HepG2 (cell line): ENCODE measurements around the gene ZNF764. TPM values are rescaled to one million over a fixed set of nuclear protein-coding genes. Genes with fewer than 3 reads are reported as not detected.

Experiments used
- ATAC-seq: fragments of 200-7000 bp; cut with Tn5 transposase; 3 replicates; pipeline ENCODE4 v1.9.1; 2020; ENCODE audit warnings: mild to moderate bottlenecking, moderate library complexity
- BruUV-seq: library from RNA; stranded (reverse); fragments of 400-500 nt; replicated peaks from 2 replicates; lab custom pipeline; 2021; lab: Mats Ljungman, UMichigan
- CTCF ChIA-PET: fragments of 300-600 bp; formaldehyde crosslinking; extraction: SDS; loops from one replicate; lab custom pipeline; 2021; ENCODE audit warnings: low total read pairs, inconsistent platforms, low intra/inter-chr PET ratio; lab: Yijun Ruan, JAX
- POLR2A ChIA-PET: fragments of 350-600 bp; sonication (Branson Sonifier 250); formaldehyde crosslinking; loops from one replicate; lab custom pipeline; 2020; ENCODE audit warnings: antibody characterized with exemption, inconsistent platforms; lab: Yijun Ruan, JAX
- DNase-seq: peaks from one replicate; pipeline ENCODE4 v3.0.0-alpha.2; 2015; ENCODE audit warnings: low spot score
- FAIRE-seq: peaks from 3 replicates; lab custom pipeline; 2011; peaks lifted over from hg19 to GRCh38; lab: Jason Lieb, UNC
- H2AFZ ChIP-seq: one replicate; pipeline ENCODE4 v1.6.1; 2011; ENCODE audit warnings: low read length, inconsistent platforms
- H3K27ac ChIP-seq: fragments of 300-600 bp; 3 replicates; pipeline ENCODE4 v1.8.0; 2011; ENCODE audit warnings: mixed run types, mild to moderate bottlenecking, mixed read lengths, low read length, inconsistent platforms; ENCODE audit not compliant: insufficient read depth; ENCODE audit errors: extremely low read length
- H3K27me3 ChIP-seq, 2 experiments: fragments of 200-600 bp in 1 of 2; 2 replicates in 1 of 2; 3 replicates in 1 of 2; pipeline versions ENCODE4 v1.6.0 to v1.8.0; 2011; ENCODE audit warnings: low read length in 2 of 2, mild to moderate bottlenecking in 2 of 2, moderate library complexity in 2 of 2, inconsistent platforms in 1 of 2; ENCODE audit not compliant: insufficient read depth in 2 of 2, control insufficient read depth in 1 of 2
- H3K36me3 ChIP-seq, 2 experiments: fragments of 200-600 bp in 1 of 2; replicated peaks in 1 of 2; 2 replicates in 1 of 2; 3 replicates in 1 of 2; pipeline versions ENCODE4 v1.5.1 to v1.8.0; 2011; ENCODE audit warnings: low read length in 2 of 2, inconsistent platforms in 1 of 2; ENCODE audit not compliant: insufficient read depth in 2 of 2, control insufficient read depth in 1 of 2
- H3K4me1 ChIP-seq: 2 replicates; pipeline ENCODE4 v1.5.1; 2012; ENCODE audit warnings: low read length, inconsistent platforms; ENCODE audit not compliant: insufficient read depth
- H3K4me2 ChIP-seq: 2 replicates; pipeline ENCODE4 v1.6.0; 2011; ENCODE audit warnings: low read depth, low read length, inconsistent platforms
- H3K4me3 ChIP-seq, 3 experiments: fragments of 200-600 bp in 1 of 3; sonication (generic), shearing (Covaris generic) in 1 of 3; replicated peaks in 1 of 3; 2 replicates each; pipeline ENCODE4 v1.5.1; 2011 to 2016; ENCODE audit warnings: low read length in 3 of 3, inconsistent platforms in 2 of 3, low read depth in 2 of 3, mild to moderate bottlenecking in 2 of 3, control low read depth in 1 of 3, mixed read lengths in 1 of 3; ENCODE audit not compliant: insufficient read depth in 1 of 3
- H3K79me2 ChIP-seq: one replicate; pipeline ENCODE4 v1.6.1; 2011; ENCODE audit warnings: low read length, inconsistent platforms; ENCODE audit not compliant: insufficient read depth
- H3K9ac ChIP-seq: 2 replicates; pipeline ENCODE4 v1.6.0; 2011; ENCODE audit warnings: mild to moderate bottlenecking, low read depth, low read length, inconsistent platforms; ENCODE audit not compliant: insufficient read depth
- H3K9me3 ChIP-seq: 2 replicates; pipeline ENCODE4 v1.5.1; 2012; ENCODE audit warnings: mild to moderate bottlenecking, low read length
- H4K20me1 ChIP-seq: 2 replicates; pipeline ENCODE4 v1.6.0; 2011; ENCODE audit warnings: inconsistent platforms, mild to moderate bottlenecking, low read length, moderate library complexity; ENCODE audit not compliant: insufficient read depth
- AGO2 ChIP-seq: fragments of 200-400 bp; formaldehyde crosslinking; optimal IDR thresholded peaks from 2 replicates; pipeline ENCODE3; 2017; ENCODE audit warnings: mild to moderate bottlenecking, low read depth, low read length, moderate library complexity
- ARNTL ChIP-seq: sonication (generic); formaldehyde crosslinking; IDR thresholded peaks from 2 replicates; pipeline ENCODE4 v1.4.0; 2020; ENCODE audit warnings: mild to moderate bottlenecking, missing genetic modification reagents
- CHD2 ChIP-seq: IDR thresholded peaks from 2 replicates; pipeline ENCODE4 v1.6.1; 2011; ENCODE audit warnings: low read depth, low read length, improper control_type of control experiment
- HMG20B ChIP-seq: conservative IDR thresholded peaks from 2 replicates; pipeline ENCODE4 v1.6.1; 2016; ENCODE audit warnings: missing genetic modification reagents, missing compliant biosample characterization
- NRL ChIP-seq: sonication (generic); formaldehyde crosslinking; IDR thresholded peaks from 2 replicates; pipeline ENCODE4 v1.5.0; 2020; ENCODE audit warnings: missing genetic modification reagents, mild to moderate bottlenecking, moderate library complexity, borderline replicate concordance
- RARG ChIP-seq: sonication (generic); formaldehyde crosslinking; IDR thresholded peaks from 2 replicates; pipeline ENCODE4 v1.4.0; 2020; ENCODE audit warnings: low read depth, mild to moderate bottlenecking, missing genetic modification reagents
- RBAK ChIP-seq: sonication (generic); formaldehyde crosslinking; IDR thresholded peaks from 2 replicates; pipeline ENCODE4 v1.5.1; 2020; ENCODE audit warnings: mild to moderate bottlenecking, missing genetic modification reagents
- RBFOX2 ChIP-seq: fragments of 200-400 bp; formaldehyde crosslinking; IDR thresholded peaks from 2 replicates; pipeline ENCODE4 v1.6.1; 2017; ENCODE audit warnings: low read depth, mild to moderate bottlenecking, low read length
- SAFB2 ChIP-seq: sonication (generic); formaldehyde crosslinking; IDR thresholded peaks from 2 replicates; pipeline ENCODE4 v1.5.1; 2020; ENCODE audit warnings: missing genetic modification reagents, low read depth, mild to moderate bottlenecking, borderline replicate concordance
- TAF1 ChIP-seq: sonication (generic); formaldehyde crosslinking; IDR thresholded peaks from 2 replicates; pipeline ENCODE4 v1.4.0; 2020; ENCODE audit warnings: missing genetic modification reagents
- ZBTB38 ChIP-seq: sonication (generic); formaldehyde crosslinking; IDR thresholded peaks from 2 replicates; pipeline ENCODE4 v1.5.1; 2020; ENCODE audit warnings: mild to moderate bottlenecking, missing genetic modification reagents
- ZNF333 ChIP-seq: sonication (generic); formaldehyde crosslinking; IDR thresholded peaks from 2 replicates; pipeline ENCODE4 v1.4.0; 2020; ENCODE audit warnings: mild to moderate bottlenecking, missing genetic modification reagents, borderline replicate concordance
- ZNF768 ChIP-seq: sonication (generic); formaldehyde crosslinking; IDR thresholded peaks from 2 replicates; pipeline ENCODE4 v1.4.0; 2020; ENCODE audit warnings: missing genetic modification reagents
- ZNF781 ChIP-seq: sonication (generic); formaldehyde crosslinking; IDR thresholded peaks from 2 replicates; pipeline ENCODE4 v1.5.1; 2020; ENCODE audit warnings: borderline replicate concordance, mild to moderate bottlenecking, missing genetic modification reagents; ENCODE audit errors: not compliant biosample characterization
- WGBS: methylation state at CpG from one replicate; pipeline ENCODE4 v1.1.6; 2017; ENCODE audit warnings: low lambda C conversion rate; 5-methylcytosine and 5-hydroxymethylcytosine counted together
- in situ Hi-C: cut with HindIII; loops from 2 replicates; pipeline ENCODE4 v1.10.0; 2017; ENCODE audit warnings: low pct_unique_long_range_greater_than_20kb; ENCODE audit not compliant: extremely low pct_ligation_motif_present
- intact Hi-C: fragments of 100-400 bp; cut with micrococcal nuclease; formaldehyde crosslinking; loops from one replicate; pipeline ENCODE4 v1.10.0; 2022; ENCODE audit not compliant: unreplicated experiment
- polyA plus RNA-seq, 8 experiments: library from polyadenylated mRNA; depleted of rRNA in 3 of 8; stranded (reverse) in 7 of 8; unstranded in 1 of 8; fragments of >200 nt; fragmentation: Illumina TruSeq in 4 of 8; extraction: Trizol in 4 of 8; gene quantifications; 2 replicates each; pipeline versions ENCODE4 v1.2.1 to v1.2.3, GENCODE V29; 2011 to 2016; ENCODE audit warnings: low read depth in 4 of 8, missing spikeins in 1 of 8, mixed read lengths in 1 of 8; ENCODE audit not compliant: insufficient read depth in 1 of 8
- total RNA-seq, 5 experiments: library from RNA; depleted of rRNA; stranded (reverse); fragments of >200 nt; fragmentation: Illumina TruSeq; extraction: Trizol; gene quantifications; 2 replicates each; pipeline ENCODE4 v1.2.3, GENCODE V29; 2016; ENCODE audit warnings: low read depth in 1 of 5
- TF ChIP-seq, protein P1 (sequence below): sonication (generic); formaldehyde crosslinking; IDR thresholded peaks from 2 replicates; pipeline ENCODE4 v1.4.0; 2020; ENCODE audit warnings: mild to moderate bottlenecking, missing genetic modification reagents
- TF ChIP-seq, protein P2 (sequence below): sonication (generic); formaldehyde crosslinking; IDR thresholded peaks from 2 replicates; pipeline ENCODE4 v1.9.0; 2021; ENCODE audit warnings: missing genetic modification reagents, mild to moderate bottlenecking, borderline replicate concordance

ZNF764 gene
- total and polyA plus RNA-seq, 2 of the 13 experiments (the other 11 are each of a cell fraction or from before 2014, with no cell fraction given) = 4.1 to 9.1 TPM

DNA sequence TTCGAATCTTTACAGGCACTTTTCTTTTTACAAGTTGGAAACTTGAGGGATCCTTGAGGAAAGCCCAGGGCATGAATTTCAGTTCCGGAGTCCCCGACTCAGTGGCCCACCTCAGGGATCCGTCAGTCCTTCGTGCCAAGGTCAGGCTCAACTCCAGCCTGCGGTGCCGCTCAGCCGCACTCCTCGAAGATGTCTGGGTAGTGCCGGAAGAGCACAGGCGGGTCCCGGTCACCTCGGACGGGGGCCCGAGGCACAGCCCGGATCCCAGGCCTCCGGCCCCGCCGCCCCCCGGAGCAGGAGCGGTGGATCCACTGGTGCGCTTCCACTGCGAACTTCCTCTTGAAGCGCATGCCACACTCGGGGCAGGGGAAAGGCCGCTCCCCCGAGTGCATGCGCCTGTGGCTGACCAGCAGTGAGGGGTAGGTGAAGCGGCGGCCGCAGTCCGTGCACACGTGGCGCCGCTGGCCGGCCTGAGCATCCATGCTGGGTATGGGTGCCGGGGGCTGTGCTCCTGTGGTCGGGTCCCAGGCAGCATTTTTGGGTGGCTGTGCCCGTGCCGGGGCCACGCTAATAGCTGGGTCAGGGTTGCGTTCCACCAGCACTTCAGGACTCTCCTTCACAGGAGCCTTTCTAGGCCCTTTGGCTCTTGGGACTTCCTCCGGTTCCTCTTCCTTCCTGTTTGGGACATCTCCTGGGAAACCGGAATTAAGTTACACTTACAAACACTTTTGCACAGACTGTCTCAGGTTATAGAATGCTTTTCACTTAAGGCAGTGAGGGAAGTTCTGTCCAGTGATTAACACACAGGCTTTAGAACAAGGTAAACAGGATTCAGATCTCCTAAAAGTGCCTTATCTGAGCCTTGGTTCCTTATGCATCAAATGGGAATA is 11.8 kb upstream of the ZNF764 start:
- Histone ChIP-seq H2AFZ (no peak overlapping the region), H3K9ac (peak overlapping the region; percentile 12; the same call in 1 of the 2 replicates), H3K27me3 (no peaks in the 10 kb centered on the region), H4K20me1 (no peaks in the 10 kb centered on the region), H3K4me2 (peak overlapping the region; percentile 94), H3K4me1 (peaks cover 75% of the 10 kb centered on the region), H3K36me3 (no peaks in the 10 kb centered on the region), H3K4me3 (no peak overlapping the region), H3K79me2 (peaks cover 2% of the 10 kb centered on the region), H3K27ac (no peak overlapping the region)
- POLR2A ChIA-PET = interaction anchor here (1.2 to 3.3 kb wide), 5 partner anchors 12 to 140 kb away, joined by 3 to 73 read pairs (median 17); partner anchors contain the start of genes DCTPP1, ZNF747 and ZNF764
- no TSS peak for BruUV-seq
- DNase-seq (no peak), ATAC-seq (no peak)
- WGBS = 97% methylated on average over 34 of the region's 44 CpGs
- intact Hi-C loops = loop anchor here (2.0 kb wide), 1 partner anchor 29 kb away; no protein-coding TSS in a partner anchor
- TF ChIP-seq CHD2 (no peak), TAF1 (0 out of 2 replicates have a peak, but pooled peaks have one; percentile 11), ZBTB38 (0 out of 2 replicates have a peak, but pooled peaks have one; percentile 35), ZNF768 (CRISPR knock-in tag) (peak; percentile 27; the same call in 1 of the 2 replicates), ZNF333 (CRISPR knock-in tag) (no peak), ZNF781 (CRISPR knock-in tag) (peak; percentile 38), RBFOX2 (0 out of 2 replicates have a peak, but pooled peaks have one; percentile 52), HMG20B (CRISPR knock-in tag) (no peak), RBAK (CRISPR knock-in tag) (no peak), RARG (CRISPR knock-in tag) (no peak), ARNTL (CRISPR knock-in tag) (no peak), AGO2 (peak; percentile 43), NRL (0 out of 2 replicates have a peak, but pooled peaks have one; percentile 65), SAFB2 (CRISPR knock-in tag) (no peak)
- TF ChIP-seq, protein P1, sequence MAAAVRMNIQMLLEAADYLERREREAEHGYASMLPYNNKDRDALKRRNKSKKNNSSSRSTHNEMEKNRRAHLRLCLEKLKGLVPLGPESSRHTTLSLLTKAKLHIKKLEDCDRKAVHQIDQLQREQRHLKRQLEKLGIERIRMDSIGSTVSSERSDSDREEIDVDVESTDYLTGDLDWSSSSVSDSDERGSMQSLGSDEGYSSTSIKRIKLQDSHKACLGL (CRISPR knock-in tag) = no peak
- TF ChIP-seq, protein P2, sequence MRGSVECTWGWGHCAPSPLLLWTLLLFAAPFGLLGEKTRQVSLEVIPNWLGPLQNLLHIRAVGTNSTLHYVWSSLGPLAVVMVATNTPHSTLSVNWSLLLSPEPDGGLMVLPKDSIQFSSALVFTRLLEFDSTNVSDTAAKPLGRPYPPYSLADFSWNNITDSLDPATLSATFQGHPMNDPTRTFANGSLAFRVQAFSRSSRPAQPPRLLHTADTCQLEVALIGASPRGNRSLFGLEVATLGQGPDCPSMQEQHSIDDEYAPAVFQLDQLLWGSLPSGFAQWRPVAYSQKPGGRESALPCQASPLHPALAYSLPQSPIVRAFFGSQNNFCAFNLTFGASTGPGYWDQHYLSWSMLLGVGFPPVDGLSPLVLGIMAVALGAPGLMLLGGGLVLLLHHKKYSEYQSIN (CRISPR knock-in tag) = no peak
- TF ChIP-seq, all 625 proteins: peak for 7
- FAIRE-seq = no peak
- CTCF ChIA-PET = no interaction called here
- no peaks in the 10 kb centered on the region for H3K9me3 ChIP-seq
- in situ Hi-C loops = loop anchor here (5.0 kb wide), 1 partner anchor 52 kb away; no protein-coding TSS in a partner anchor
